HG03108 (cell line): Measurements from ENCODE around the gene TRIM47.

Experiments
- ATAC-seq: cut with Tn5 transposase; IDR thresholded peaks from one replicate; pipeline ENCODE4 v1.9.1; 2021; ENCODE audit warnings: moderate library complexity; ENCODE audit not compliant: unreplicated experiment

Gene TRIM47

GRCh38 chr17:75848523-75849278 is 29.7 kb downstream of the TRIM47 start:
- ATAC-seq, result no peak

GRCh38 chr17:75847614-75848522 is 30.5 kb downstream of the TRIM47 start:
- ATAC-seq, result no peak

- ATAC-seq, result no peak
Measured at GRCh38 chr17:75846692-75847613, 31.4 kb downstream of the TRIM47 start.

- ATAC-seq, result no peak
Measured at GRCh38 chr17:75845933-75846691, 32.3 kb downstream of the TRIM47 start.

GRCh38 chr17:75845058-75845711 is 33.2 kb downstream of the TRIM47 start:
- peak; percentile 77 for ATAC-seq

GRCh38 chr17:75844530-75845057 is 33.8 kb downstream of the TRIM47 start:
- no peak for ATAC-seq

GRCh38 chr17:75843577-75844529 is 34.5 kb downstream of the TRIM47 start, which contains the start of gene UNC13D:
Gene UNC13D, minus strand, starts transcription at chr17:75844404. Its CDS starts 67 bp downstream, at chr17:75844337.
- ATAC-seq, result no peak

- ATAC-seq, result no peak
Measured at GRCh38 chr17:75842963-75843576, 35.3 kb downstream of the TRIM47 start.

- no peak for ATAC-seq
Measured at GRCh38 chr17:75842411-75842810, 36.0 kb downstream of the TRIM47 start.

- ATAC-seq, result no peak
Measured at GRCh38 chr17:75840799-75841164, 37.6 kb downstream of the TRIM47 start.

- no peak for ATAC-seq
Measured at GRCh38 chr17:75839942-75840798, 38.2 kb downstream of the TRIM47 start.

- ATAC-seq, result no peak
Measured at GRCh38 chr17:75838410-75838809, 40.0 kb downstream of the TRIM47 start.

GRCh38 chr17:75837899-75838298 is 40.5 kb downstream of the TRIM47 start:
- ATAC-seq, result no peak

GRCh38 chr17:75836605-75837004 is 41.8 kb downstream of the TRIM47 start:
- no peak for ATAC-seq

GRCh38 chr17:75835654-75835987 is 42.8 kb downstream of the TRIM47 start:
- no peak for ATAC-seq

GRCh38 chr17:75834928-75835653 is 43.3 kb downstream of the TRIM47 start:
- no peak for ATAC-seq
